MCF 10A (cell line): ENCODE results near the gene CYBC1. TPM values are rescaled to one million over a fixed set of nuclear protein-coding genes. Genes with fewer than 3 reads are reported as not detected.

Experiments used
- BruUV-seq: library from RNA; stranded (reverse); fragments of 400-500 nt; replicated peaks from 2 replicates; lab custom pipeline; 2021; lab: Mats Ljungman, UMichigan
- CTCF ChIA-PET: fragments of 300-600 bp; sonication (Branson Sonifier 250); formaldehyde crosslinking; extraction: SDS; loops from one replicate; lab custom pipeline; 2021; ENCODE audit warnings: antibody characterized with exemption, inconsistent platforms; lab: Yijun Ruan, JAX
- POLR2A ChIA-PET: fragments of 300-600, 350-650 bp; sonication (Branson Sonifier 250); formaldehyde crosslinking; extraction: SDS; loops from one replicate; lab custom pipeline; 2020; ENCODE audit warnings: antibody characterized with exemption, inconsistent platforms; lab: Yijun Ruan, JAX
- DNase-seq: peaks from one replicate; pipeline ENCODE4 v3.0.0-alpha.2; 2018; ENCODE audit not compliant: unreplicated experiment
- H3K27ac Mint-ChIP-seq: one replicate; pipeline ENCODE4 v1.8.0; 2022; ENCODE audit warnings: mild to moderate bottlenecking, low read depth, mixed read lengths; ENCODE audit not compliant: unreplicated experiment
- H3K27me3 Mint-ChIP-seq: one replicate; pipeline ENCODE4 v1.8.0; 2022; ENCODE audit warnings: mixed read lengths; ENCODE audit not compliant: insufficient read depth, unreplicated experiment
- H3K36me3 Mint-ChIP-seq: one replicate; pipeline ENCODE4 v1.8.0; 2022; ENCODE audit warnings: mild to moderate bottlenecking, moderate library complexity, mixed read lengths; ENCODE audit not compliant: insufficient read depth, unreplicated experiment
- H3K4me1 Mint-ChIP-seq: one replicate; pipeline ENCODE4 v1.8.0; 2022; ENCODE audit warnings: mixed read lengths; ENCODE audit not compliant: insufficient read depth, unreplicated experiment
- H3K4me3 Mint-ChIP-seq: one replicate; pipeline ENCODE4 v1.8.0; 2022; ENCODE audit warnings: mild to moderate bottlenecking, moderate library complexity, mixed read lengths; ENCODE audit not compliant: unreplicated experiment
- H3K9me3 Mint-ChIP-seq: one replicate; pipeline ENCODE4 v1.8.0; 2022; ENCODE audit warnings: mixed read lengths; ENCODE audit not compliant: unreplicated experiment
- intact Hi-C: fragments of 100-400 bp; cut with micrococcal nuclease; formaldehyde crosslinking; loops from 2 replicates; pipeline ENCODE4 v1.14.1; 2022
- total RNA-seq: library from RNA; stranded (reverse); gene quantifications from 2 replicates; pipeline ENCODE4 v1.2.3, GENCODE V29; 2022
- TF ChIP-seq, protein P1 (sequence below): fragments of 200-600 bp; IDR thresholded peaks from one replicate; pipeline ENCODE4 v1.8.0; 2022; ENCODE audit warnings: antibody characterized with exemption, mild to moderate bottlenecking; ENCODE audit not compliant: unreplicated experiment

The CYBC1 gene
- total RNA-seq, 1 experiment from 2014 or later, result 38.0 TPM

DNA sequence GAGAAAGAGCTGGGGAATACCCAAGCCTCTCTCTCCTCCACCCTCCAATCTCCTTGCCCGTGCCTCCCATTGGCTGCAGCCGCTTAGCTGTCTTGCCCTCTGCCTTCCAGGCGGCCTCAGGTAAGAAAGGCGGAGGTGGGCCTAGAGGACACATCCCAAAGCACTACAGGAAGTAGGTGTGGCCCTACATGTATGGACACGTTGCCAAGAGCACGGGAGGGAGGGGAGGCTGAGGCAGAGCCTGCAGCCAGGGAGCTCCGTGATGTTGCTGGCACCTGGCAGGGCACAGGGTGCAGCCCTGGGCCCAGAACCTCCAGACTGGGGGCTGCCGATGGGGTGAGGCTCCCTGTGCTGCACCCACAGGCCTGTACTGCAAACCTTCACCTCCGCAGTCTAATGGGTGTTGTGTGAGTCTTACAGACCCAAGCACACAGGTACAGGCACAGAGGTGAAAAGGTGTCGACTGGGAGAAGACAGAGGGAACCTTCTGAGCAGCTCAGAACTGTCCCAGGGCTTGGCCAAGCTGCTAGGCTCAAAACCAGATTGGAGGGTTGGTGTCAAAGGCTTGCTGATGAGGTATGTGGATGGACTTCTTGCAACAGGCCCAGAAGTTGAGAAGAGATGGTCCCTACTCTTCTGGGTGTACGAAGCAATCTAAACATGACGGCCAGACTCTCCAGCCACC, 45.4 kb upstream of the CYBC1 start:
- no peaks in the 10 kb centered on the region for H3K9me3 Mint-ChIP-seq
- H3K27ac Mint-ChIP-seq, result peak overlapping the region; percentile 39
- BruUV-seq, result no TSS peak
- CTCF ChIA-PET, result interaction anchor here (0.6 to 1.0 kb wide), 12 partner anchors 8 to 567 kb away, joined by 3 to 6 read pairs (median 4); no protein-coding TSS in a partner anchor
- POLR2A ChIA-PET, result interaction anchor here (0.6 to 7.0 kb wide), 21 partner anchors 11 to 290 kb away, joined by 3 to 128 read pairs (median 4); partner anchors contain the start of genes CSNK1D, FOXK2 and NARF
- TF ChIP-seq, protein P1, sequence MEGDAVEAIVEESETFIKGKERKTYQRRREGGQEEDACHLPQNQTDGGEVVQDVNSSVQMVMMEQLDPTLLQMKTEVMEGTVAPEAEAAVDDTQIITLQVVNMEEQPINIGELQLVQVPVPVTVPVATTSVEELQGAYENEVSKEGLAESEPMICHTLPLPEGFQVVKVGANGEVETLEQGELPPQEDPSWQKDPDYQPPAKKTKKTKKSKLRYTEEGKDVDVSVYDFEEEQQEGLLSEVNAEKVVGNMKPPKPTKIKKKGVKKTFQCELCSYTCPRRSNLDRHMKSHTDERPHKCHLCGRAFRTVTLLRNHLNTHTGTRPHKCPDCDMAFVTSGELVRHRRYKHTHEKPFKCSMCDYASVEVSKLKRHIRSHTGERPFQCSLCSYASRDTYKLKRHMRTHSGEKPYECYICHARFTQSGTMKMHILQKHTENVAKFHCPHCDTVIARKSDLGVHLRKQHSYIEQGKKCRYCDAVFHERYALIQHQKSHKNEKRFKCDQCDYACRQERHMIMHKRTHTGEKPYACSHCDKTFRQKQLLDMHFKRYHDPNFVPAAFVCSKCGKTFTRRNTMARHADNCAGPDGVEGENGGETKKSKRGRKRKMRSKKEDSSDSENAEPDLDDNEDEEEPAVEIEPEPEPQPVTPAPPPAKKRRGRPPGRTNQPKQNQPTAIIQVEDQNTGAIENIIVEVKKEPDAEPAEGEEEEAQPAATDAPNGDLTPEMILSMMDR, result no peak
- intact Hi-C loops, result loop anchor here (2.0 kb wide), 1 partner anchor 59 kb away; no protein-coding TSS in a partner anchor
- H3K4me1 Mint-ChIP-seq, result peaks cover 39% of the 10 kb centered on the region
- peaks cover 10% of the 10 kb centered on the region for H3K36me3 Mint-ChIP-seq
- peak overlapping the region; percentile 68 for H3K4me3 Mint-ChIP-seq
- H3K27me3 Mint-ChIP-seq, result no peaks in the 10 kb centered on the region
- DNase-seq, result peak; percentile 95

DNA sequence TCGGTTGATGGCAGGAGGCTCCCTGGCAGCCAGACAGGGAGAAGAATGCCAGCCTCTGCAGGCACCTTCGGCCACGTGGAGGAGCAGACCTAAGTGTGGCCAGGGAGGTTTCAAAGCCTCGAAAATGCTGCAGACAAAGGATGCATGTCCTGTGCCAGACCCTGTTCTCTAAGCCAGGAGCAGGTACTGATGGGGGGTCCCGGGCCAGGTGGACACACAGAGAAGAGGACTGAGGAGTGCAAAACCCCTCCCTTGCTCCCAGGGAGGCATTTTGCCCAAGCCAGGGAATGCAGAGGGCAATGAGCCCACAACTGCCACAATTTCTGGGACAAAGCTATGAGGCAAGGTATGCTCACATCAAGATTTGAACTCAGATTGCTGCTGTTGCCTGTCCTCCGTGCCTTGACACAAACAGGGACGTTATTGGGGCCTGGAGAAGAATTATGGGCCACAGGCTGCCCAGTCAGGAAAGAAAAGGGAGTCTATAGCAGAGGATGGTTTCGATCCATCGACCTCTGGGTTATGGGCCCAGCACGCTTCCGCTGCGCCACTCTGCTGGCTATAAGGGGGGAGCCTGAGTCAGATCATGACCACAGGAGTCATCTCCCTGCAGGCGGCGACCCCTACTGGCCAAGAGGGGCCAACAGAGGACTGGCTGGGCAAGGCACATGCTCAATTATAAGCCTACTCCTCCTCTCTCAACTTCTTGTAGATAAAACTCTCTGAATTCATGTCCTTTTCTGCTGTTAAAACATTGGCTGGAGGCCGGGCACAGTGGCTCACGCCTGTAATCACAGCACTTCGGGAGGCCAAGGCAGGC, 43.9 kb upstream of the CYBC1 start:
- intact Hi-C loops, result loop anchor here (1.0 to 2.0 kb wide), 4 partner anchors 34 to 142 kb away; partner anchors contain the start of gene CYBC1
- POLR2A ChIA-PET, result interaction anchor here (0.5 to 7.0 kb wide), 8 partner anchors 26 to 73 kb away, joined by 3 to 128 read pairs (median 3); partner anchors contain the start of gene FOXK2
- Mint-ChIP-seq H3K27me3 (no peaks in the 10 kb centered on the region), H3K4me3 (no peak overlapping the region), H3K36me3 (peaks cover 10% of the 10 kb centered on the region), H3K4me1 (peaks cover 39% of the 10 kb centered on the region), H3K27ac (peak overlapping the region; percentile 87), H3K9me3 (no peaks in the 10 kb centered on the region)
- DNase-seq, result peak; percentile 96
- TSS peak; percentile 99 for BruUV-seq
- CTCF ChIA-PET, result interaction anchor here (0.7 to 1.1 kb wide), 5 partner anchors 16 to 56 kb away, joined by 3 to 4 read pairs (median 3); no protein-coding TSS in a partner anchor
- TF ChIP-seq, protein P1, result peak; percentile 98

GRCh38 chr17:82493226-82493781, 42.8 kb upstream of the CYBC1 start:
- Mint-ChIP-seq H3K27me3 (no peaks in the 10 kb centered on the region), H3K9me3 (no peaks in the 10 kb centered on the region), H3K36me3 (peaks cover 17% of the 10 kb centered on the region), H3K4me3 (peak overlapping the region; percentile 36), H3K27ac (peak overlapping the region; percentile 87), H3K4me1 (peaks cover 39% of the 10 kb centered on the region)
- intact Hi-C loops, result no loop called here
- TF ChIP-seq, protein P1, result no peak
- DNase-seq, result peak; percentile 78
- BruUV-seq, result TSS peak; percentile 82
- POLR2A ChIA-PET, result interaction anchor here (0.7 to 7.0 kb wide), 12 partner anchors 11 to 633 kb away, joined by 3 to 128 read pairs (median 3); partner anchors contain the start of gene FOXK2
- CTCF ChIA-PET, result interaction anchor here (0.7 to 1.2 kb wide), 9 partner anchors 10 to 62 kb away, joined by 3 to 7 read pairs (median 4); no protein-coding TSS in a partner anchor
